UCSD-AML1 (cell line): ENCODE results near the gene MYO16.
"Not testable (repeated sequence)": the region's sequence is repeated elsewhere in the genome, so short reads cannot be mapped to it uniquely, and the experiment has no call there.

Source experiments
- DNase-seq: peaks from one replicate; lab custom pipeline; 2025; ENCODE audit not compliant: unreplicated experiment; lab: John Stamatoyannopoulos, UW

Gene MYO16

GRCh38 chr13:109214393-109214792, 585.0 kb downstream of the MYO16 start:
- no peak for DNase-seq

GRCh38 chr13:109215377-109215776, 586.0 kb downstream of the MYO16 start:
- no peak for DNase-seq

- DNase-seq, result not testable (repeated sequence)
These were observed 588.1 kb downstream of the MYO16 start for GRCh38 chr13:109217510-109217909.

DNA sequence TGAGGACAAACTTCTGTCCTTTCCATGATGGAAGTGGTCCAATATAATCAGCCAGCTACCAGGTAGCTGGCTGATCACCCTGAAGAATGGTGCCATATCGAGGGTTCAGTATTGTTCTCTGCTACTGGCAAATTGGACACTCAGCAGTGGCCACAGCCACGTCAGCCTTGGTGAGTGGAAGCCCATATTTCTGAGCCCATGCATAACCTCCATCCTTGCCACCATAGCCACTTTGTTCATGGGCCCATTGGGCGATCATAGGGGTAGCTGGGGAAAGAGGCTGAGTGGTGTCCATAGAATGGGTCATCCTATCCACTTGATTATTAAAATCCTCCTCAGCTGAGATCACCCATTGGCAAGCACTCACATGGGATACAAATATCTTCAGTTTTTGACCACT, 591.2 kb downstream of the MYO16 start:
- no peak for DNase-seq

DNA sequence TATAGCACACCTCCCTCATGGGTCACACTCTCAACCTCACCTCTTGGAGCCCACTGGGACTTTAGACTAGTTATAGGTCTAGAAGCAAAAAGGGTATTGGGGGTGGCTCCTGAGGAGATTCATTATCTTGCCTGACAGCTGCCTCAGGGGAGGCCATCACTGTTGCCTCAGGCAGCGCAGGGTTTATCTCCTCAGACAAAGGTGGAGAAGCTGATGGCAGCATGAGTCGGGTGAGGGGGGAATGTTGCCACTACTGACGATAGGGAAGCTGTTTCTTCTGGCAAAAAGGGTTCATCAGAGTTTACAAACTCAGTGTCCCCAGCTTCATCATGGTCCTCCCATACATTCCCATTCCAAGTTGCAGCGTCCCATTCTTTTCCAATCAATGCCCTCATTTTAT, 594.6 kb downstream of the MYO16 start:
- DNase-seq, result no peak

- no peak for DNase-seq
These were observed 597.2 kb downstream of the MYO16 start for GRCh38 chr13:109226631-109227030.

DNA sequence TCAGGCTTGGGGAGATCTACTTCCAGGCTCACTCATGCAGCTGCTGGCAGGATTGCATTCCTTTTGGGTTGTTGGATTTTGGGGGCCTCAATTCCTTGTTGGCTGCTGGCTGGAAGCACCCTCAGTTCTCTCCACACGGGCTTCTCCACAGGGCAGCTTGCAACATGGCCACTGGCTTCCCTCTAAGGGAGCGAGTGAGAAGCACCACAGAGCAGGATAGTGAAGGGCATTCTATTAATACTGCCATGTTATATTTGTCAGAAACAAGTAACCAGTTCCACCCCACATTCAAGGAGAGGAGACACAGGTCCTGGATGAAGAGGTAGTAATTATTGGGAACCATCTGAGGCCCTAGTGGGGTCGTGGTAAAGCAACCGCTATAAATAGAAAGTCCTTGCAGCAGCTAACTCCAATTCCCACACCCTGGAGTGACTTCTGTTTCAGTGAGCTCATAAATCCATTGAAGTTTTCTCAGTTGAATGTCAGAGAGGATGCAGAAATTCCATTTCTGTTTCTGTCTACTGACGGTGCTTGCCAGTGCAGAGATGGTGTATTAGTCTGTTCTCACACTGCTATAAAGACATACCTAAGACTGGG, 598.0 kb downstream of the MYO16 start:
- DNase-seq, result no peak

DNA sequence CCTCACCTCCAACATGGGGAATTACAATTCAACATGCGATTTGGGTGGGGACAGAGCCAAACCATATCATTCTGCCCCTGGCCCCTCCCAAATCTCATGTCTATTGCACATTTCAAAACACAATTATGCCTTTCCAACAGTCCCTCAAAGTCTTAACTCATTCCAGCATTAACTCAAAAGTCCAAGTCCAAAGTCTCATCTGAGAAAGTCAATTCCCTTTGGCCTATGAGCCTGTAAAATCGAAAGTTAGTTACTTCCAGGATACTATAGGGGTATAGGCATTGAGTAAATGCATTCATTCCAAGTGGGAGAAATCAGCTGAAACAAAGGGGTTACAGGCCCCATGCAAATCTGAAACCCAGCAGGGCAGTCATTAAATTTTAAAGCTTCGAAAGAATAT, 598.8 kb downstream of the MYO16 start:
- no peak for DNase-seq

DNA sequence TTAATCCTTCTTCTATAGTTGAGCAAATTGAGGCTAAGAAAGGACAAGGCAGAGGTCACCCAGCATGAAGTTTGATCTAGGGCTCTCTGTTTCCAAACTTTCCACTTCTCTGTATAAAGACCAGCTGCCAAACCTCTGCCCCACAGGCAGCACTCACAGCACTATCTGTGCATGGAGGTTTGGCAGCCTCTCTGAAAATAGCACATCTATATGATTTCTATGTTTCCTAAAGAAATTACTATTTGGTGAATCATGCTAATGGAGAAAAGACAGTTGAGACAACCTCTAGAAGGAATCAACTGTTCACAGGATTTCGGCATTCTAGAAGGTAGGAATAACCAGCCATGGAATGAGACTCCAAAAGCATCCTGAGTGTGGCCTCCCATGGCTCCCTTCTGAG, 602.5 kb downstream of the MYO16 start:
- DNase-seq, result no peak

DNA sequence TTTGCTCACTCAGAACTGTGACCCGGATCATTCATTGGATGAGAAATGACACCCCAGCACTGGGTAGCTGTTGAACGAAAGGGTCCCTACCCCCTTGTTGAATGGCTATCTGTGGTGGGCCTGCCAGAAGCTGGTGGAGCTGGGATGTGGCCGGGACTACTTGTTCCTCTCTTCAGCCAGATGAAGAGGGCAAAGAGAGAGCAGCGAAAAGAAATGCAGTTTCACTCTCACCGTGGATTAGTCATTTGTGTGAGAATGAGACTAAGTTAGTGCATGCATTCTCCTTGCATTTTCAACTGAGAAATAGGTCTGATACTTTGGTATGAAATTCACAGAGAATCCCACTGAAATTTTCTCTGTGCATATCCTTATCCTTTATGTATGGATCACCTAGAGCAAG, 603.9 kb downstream of the MYO16 start:
- DNase-seq, result no peak

DNA sequence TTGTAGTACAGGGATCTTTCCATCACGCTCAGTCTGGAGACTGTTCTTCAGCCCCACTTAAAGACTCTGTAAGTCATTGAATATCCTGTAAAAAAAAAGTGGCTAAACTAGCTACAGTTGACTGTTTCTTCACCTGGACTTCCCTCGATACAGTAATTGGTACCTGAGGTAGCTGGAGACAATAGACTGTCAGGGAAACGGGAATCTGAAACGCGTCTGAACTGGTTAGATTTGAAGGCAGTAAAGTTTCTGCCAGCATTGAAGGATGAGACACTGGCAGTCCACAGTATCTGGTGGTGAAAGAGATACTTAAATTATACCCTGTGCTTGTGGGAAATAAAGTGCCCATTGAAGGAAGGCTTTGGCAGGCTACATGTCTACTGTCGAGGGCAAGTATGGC, 606.5 kb downstream of the MYO16 start:
- no peak for DNase-seq

- DNase-seq, result no peak
These were observed 611.7 kb downstream of the MYO16 start for GRCh38 chr13:109241160-109241559.

DNA sequence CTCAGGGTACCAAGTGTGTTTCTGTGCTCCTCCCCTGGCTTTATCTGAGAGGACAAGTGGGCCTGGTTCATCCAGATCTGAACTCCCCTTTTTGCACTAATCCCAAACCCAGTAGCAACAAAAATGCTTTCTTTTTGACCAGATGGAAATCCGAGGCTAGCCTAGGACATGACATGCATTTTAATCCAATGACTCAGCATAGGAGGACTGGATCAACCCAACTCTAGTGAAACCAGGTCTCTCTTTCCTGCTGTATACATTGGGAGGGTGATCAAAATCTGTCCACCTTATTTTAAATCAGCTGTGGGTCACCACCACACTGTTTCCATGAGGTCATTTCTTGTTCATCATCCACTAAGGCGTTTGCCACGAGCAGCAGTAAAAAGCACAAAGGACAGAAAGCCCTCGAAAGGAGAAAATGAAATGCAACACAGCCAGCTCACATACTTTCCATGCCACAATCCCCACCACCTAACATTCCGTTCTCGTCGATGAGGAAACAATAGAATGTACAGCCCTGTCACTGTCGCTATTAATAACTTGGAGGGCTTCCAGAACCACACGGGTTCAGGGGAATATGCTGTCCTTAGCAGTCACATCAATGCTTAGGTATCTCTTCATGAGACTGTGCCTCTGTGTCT, 614.0 kb downstream of the MYO16 start:
- no peak for DNase-seq

- DNase-seq, result no peak
These were observed 615.2 kb downstream of the MYO16 start for GRCh38 chr13:109244566-109244965.

- no peak for DNase-seq
These were observed 616.6 kb downstream of the MYO16 start for GRCh38 chr13:109246001-109246400.

DNA sequence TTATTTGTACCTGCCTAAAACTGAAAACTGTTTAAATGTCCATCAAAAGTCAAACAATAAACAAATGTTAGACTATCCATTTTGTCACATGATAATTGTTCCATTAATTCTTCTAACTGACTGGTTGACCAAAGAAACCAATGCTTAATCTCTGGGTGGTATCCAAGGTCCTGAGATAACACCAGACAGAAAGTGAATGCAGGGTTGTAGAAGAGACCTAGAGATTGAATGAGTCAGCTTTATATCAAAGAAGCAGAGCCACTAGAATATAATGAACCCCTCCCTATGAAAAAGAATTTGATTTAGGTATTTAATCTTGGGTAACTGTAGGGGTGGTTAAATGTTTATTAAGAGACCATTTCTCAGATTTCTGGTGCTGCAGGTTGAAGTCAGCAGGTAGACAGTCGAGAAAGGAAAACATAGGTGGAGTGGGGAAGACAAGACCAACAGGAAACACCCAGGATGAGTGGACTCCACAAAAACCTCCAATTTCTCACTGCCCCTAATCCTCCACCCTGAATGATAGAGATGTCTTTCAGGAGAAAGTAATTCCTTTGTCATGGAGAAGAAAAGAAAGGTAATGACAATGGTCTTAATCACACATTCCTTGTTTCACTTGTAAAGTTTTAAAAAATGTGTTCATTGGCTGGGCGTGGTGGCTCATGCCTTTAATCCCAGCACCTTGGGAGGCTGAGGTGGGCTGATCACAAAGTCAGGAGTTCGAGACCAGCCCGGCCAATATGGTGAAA, 620.5 kb downstream of the MYO16 start:
- DNase-seq, result no peak

DNA sequence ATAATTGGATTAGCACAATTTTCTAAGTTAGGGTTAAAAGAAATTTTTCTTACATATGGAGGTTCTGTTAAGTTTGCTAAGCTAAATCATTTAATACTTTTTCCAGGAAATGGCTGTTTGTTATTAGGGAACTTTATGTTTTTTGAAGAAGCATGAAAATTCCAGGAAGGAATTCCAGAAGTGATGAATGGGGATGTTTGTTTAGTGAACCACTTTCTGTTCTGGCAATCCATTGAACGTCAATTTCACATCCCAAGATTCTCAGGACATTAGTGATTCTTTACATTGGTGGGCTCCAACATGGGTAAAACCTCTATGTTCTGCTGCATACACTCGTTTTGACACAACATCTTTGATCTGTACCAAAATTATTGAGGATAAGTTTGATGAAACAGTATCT, 622.5 kb downstream of the MYO16 start:
- DNase-seq, result no peak

DNA sequence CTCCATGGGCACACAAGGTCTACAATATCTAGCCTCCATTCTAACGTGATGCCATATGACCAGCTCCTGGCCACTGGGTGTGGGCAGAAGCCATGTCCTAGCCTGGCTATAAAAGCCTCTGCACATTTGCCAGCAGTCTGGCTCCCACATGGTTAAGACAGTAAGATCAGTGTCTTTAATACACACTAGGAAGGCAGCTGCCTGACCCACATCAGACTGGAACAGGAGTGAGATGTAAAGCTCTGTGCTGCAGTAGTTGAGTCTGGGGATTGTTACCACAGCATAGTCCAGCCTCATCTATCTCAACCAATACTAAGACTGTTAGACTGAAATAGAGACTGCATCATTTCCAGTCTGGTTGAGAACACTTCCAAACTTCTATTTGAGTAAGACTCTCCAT, 623.9 kb downstream of the MYO16 start:
- DNase-seq, result no peak

GRCh38 chr13:109254274-109254673, 624.9 kb downstream of the MYO16 start:
- no peak for DNase-seq

GRCh38 chr13:109255141-109255856, 625.9 kb downstream of the MYO16 start:
- no peak for DNase-seq

DNA sequence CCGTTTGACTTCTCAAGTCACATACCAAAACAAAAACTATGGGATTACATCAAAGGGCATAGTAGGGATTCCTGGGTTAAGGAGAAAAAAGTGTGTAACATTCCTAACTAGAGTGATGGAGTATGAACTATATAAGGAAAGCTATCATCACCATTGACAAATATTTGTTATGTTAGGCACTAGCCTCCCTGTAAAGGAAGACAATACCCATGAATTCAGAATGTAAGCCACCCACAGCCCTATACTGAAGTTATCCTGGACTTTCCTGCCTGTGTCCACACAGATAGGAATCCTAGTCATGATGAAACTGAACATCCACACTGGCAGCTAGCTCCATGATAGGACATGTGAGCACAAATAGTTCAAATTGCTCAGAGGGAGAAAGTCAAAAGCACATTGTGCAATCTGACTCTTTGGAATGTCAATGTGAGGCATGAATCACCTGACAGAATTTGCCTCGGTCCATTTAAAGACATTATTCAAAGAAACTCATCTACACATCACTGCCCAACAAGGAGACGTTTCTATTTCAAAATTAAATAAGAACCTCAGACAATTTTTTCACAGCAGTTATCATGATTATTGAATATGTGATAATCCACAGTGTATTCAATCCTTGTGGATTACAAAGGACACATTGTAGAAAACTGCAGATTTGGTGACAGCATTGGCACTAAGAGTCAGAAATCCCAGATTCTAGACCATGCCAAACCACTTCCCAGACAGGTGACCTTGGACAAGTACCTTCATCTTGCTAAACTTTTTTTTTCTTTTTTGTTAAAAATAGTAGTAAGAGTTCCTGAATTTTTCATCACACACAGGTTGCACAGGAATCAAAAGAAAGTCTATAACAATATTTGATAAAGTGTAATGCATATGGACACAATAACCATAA, 627.7 kb downstream of the MYO16 start:
- no peak for DNase-seq
